Astrocyte (in vitro differentiated cells and primary cell): ENCODE results near the gene IER5. TPM values are rescaled to one million over a fixed set of nuclear protein-coding genes. Genes with fewer than 3 reads are reported as not detected.
"Not testable (repeated sequence)": the region's sequence is repeated elsewhere in the genome, so short reads cannot be mapped to it uniquely, and the experiment has no call there.

Experiments used
- DNase-seq: peaks from one replicate; pipeline ENCODE4 v3.0.0-alpha.2; 2010; ENCODE audit warnings: low read depth
- FAIRE-seq: peaks from 2 replicates; lab custom pipeline; 2011; peaks lifted over from hg19 to GRCh38; lab: Jason Lieb, UNC
- H2AFZ ChIP-seq: 2 replicates; pipeline ENCODE4 v1.6.0; 2012; ENCODE audit warnings: low read depth, low read length, inconsistent platforms
- H3K27ac ChIP-seq: 2 replicates; pipeline ENCODE4 v1.5.1; 2011; ENCODE audit warnings: low read depth, low read length, inconsistent platforms
- H3K27me3 ChIP-seq: 2 replicates; pipeline ENCODE4 v1.6.0; 2011; ENCODE audit warnings: low read length, inconsistent platforms; ENCODE audit not compliant: insufficient read depth
- H3K36me3 ChIP-seq: 2 replicates; pipeline ENCODE4 v1.5.1; 2011; ENCODE audit warnings: low read length, inconsistent platforms; ENCODE audit not compliant: insufficient read depth
- H3K4me1 ChIP-seq: 2 replicates; pipeline ENCODE4 v1.5.1; 2011; ENCODE audit warnings: low read length, inconsistent platforms; ENCODE audit not compliant: insufficient read depth
- H3K4me2 ChIP-seq: 2 replicates; pipeline ENCODE4 v1.6.0; 2012; ENCODE audit warnings: low read length, inconsistent platforms
- H3K4me3 ChIP-seq: 2 replicates; pipeline ENCODE4 v1.5.1; 2011; ENCODE audit warnings: low read depth, mild to moderate bottlenecking, low read length, inconsistent platforms; ENCODE audit not compliant: insufficient read depth
- H3K79me2 ChIP-seq: 2 replicates; pipeline ENCODE4 v1.6.0; 2012; ENCODE audit warnings: mild to moderate bottlenecking, low read length, inconsistent platforms; ENCODE audit not compliant: insufficient read depth
- H3K9ac ChIP-seq: 2 replicates; pipeline ENCODE4 v1.6.0; 2012; ENCODE audit warnings: mild to moderate bottlenecking, low read length, inconsistent platforms
- H3K9me3 ChIP-seq: 2 replicates; pipeline ENCODE4 v1.5.1; 2012; ENCODE audit warnings: low read depth, mild to moderate bottlenecking, low read length, inconsistent platforms; ENCODE audit not compliant: insufficient read depth
- H4K20me1 ChIP-seq: 2 replicates; pipeline ENCODE4 v1.6.0; 2012; ENCODE audit warnings: low read length, inconsistent platforms; ENCODE audit not compliant: insufficient read depth
- H3K27ac Mint-ChIP-seq: one replicate; pipeline ENCODE4 v1.8.0; 2021; ENCODE audit warnings: mild to moderate bottlenecking, mixed read lengths; ENCODE audit not compliant: unreplicated experiment
- H3K27me3 Mint-ChIP-seq: one replicate; pipeline ENCODE4 v1.8.0; 2021; ENCODE audit warnings: low read depth, mixed read lengths; ENCODE audit not compliant: unreplicated experiment
- H3K36me3 Mint-ChIP-seq: one replicate; pipeline ENCODE4 v1.8.0; 2021; ENCODE audit warnings: low read depth, mixed read lengths; ENCODE audit not compliant: unreplicated experiment
- H3K4me1 Mint-ChIP-seq: one replicate; pipeline ENCODE4 v1.8.0; 2021; ENCODE audit warnings: low read depth, mixed read lengths; ENCODE audit not compliant: unreplicated experiment
- H3K4me3 Mint-ChIP-seq: one replicate; pipeline ENCODE4 v1.8.0; 2021; ENCODE audit warnings: mild to moderate bottlenecking, moderate library complexity, mixed read lengths; ENCODE audit not compliant: unreplicated experiment
- H3K9me3 Mint-ChIP-seq: one replicate; pipeline ENCODE4 v1.8.0; 2021; ENCODE audit warnings: mild to moderate bottlenecking, mixed read lengths; ENCODE audit not compliant: unreplicated experiment
- CTCF ChIP-seq: IDR thresholded peaks from 2 replicates; pipeline ENCODE4 v1.5.1; 2011; ENCODE audit warnings: low read depth, mild to moderate bottlenecking, inconsistent platforms, low read length, moderate library complexity; ENCODE audit not compliant: insufficient read depth
- EZH2 ChIP-seq: IDR thresholded peaks from 2 replicates; pipeline ENCODE4 v1.6.1; 2012; ENCODE audit warnings: mild to moderate bottlenecking, low read length, inconsistent platforms; ENCODE audit not compliant: insufficient read depth
- total RNA-seq: library from RNA; stranded (reverse); gene quantifications from 2 replicates; pipeline ENCODE4 v1.2.1, GENCODE V29; 2021

IER5 gene
- total RNA-seq, 1 donor from 2014 or later: 28.3 TPM

DNA sequence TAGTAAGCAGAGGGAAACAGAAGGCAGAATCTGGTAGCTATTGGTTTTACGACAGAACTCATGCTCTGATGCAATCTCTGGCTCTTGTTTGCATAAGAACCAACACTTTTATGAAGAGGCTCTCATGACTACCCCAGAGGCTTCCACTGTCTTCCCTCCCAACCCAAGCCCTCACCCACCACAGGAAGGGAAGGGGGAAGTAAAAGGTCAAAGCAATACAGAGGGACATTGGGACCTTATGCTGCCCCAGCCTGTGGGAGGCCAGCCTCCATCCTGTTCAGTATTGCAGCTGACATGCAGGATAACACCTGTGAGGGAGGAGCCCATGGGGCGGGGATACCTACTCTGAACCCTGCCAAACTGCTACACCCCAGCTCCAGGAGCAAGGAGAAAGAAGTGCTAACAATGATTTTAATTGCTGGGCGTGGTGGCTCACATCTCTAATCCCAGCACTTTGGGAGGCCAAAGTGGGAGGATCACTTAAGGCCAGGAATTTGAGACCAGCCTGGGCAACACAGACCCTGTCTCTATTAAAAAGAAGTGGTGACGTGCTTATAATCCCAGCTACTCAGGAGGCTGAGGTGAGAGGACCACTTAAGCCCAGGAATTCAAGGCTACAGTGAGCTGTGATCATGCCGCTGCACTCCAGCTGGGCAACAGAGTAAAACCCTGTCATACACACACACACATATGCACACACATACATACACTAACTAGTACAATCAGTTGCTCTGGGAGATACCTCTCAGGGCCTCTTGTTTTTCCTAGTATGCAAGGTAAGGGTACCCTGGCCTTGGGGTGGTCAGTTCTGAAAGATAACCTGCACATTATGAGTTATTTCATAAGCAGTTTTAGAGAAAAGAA is 45.2 kb upstream of the IER5 start:
- Histone ChIP-seq H3K4me2 (no peak overlapping the region), H4K20me1 (no peaks in the 10 kb centered on the region)
- TF ChIP-seq EZH2: no peak
- TF ChIP-seq CTCF: no peak

GRCh38 chr1:181044449-181044966 is 44.0 kb upstream of the IER5 start:
- H3K27me3 Mint-ChIP-seq: peaks cover 2% of the 10 kb centered on the region

More for the DNA sequence above, 45.2 kb upstream of the IER5 start:
- no peak for FAIRE-seq
- Histone ChIP-seq H3K9ac (no peak overlapping the region), H2AFZ (no peak overlapping the region), H3K79me2 (no peaks in the 10 kb centered on the region), H3K36me3 (no peaks in the 10 kb centered on the region), H3K4me1 (no peaks in the 10 kb centered on the region), H3K27me3 (no peaks in the 10 kb centered on the region), H3K4me3 (no peak overlapping the region), H3K27ac (no peak overlapping the region), H3K9me3 (no peaks in the 10 kb centered on the region)
- Mint-ChIP-seq H3K4me1 (peaks cover 16% of the 10 kb centered on the region), H3K4me3 (no peak overlapping the region), H3K9me3 (no peaks in the 10 kb centered on the region), H3K27me3 (no peaks in the 10 kb centered on the region), H3K36me3 (no peaks in the 10 kb centered on the region), H3K27ac (no peak overlapping the region)
- DNase-seq: no peak

GRCh38 chr1:181045946-181046345 is 42.6 kb upstream of the IER5 start:
- H3K79me2 ChIP-seq, FAIRE-seq, H2AFZ ChIP-seq, H3K27me3 ChIP-seq, H4K20me1 ChIP-seq, H3K4me3 ChIP-seq, H3K27me3 Mint-ChIP-seq, H3K9me3 ChIP-seq, H3K9me3 Mint-ChIP-seq, H3K36me3 Mint-ChIP-seq, H3K36me3 ChIP-seq, H3K4me3 Mint-ChIP-seq, H3K4me1 ChIP-seq, H3K4me2 ChIP-seq, H3K9ac ChIP-seq, H3K27ac Mint-ChIP-seq, H3K27ac ChIP-seq, DNase-seq: not testable (repeated sequence)
- peaks cover 15% of the 10 kb centered on the region for H3K4me1 Mint-ChIP-seq

More at GRCh38 chr1:181044449-181044966, 44.0 kb upstream of the IER5 start:
- DNase-seq: no peak
- H3K36me3 Mint-ChIP-seq: no peaks in the 10 kb centered on the region
- H3K27ac ChIP-seq: no peak overlapping the region
- no peak overlapping the region for H3K9ac ChIP-seq
- TF ChIP-seq CTCF: no peak
- TF ChIP-seq EZH2: no peak
- H3K4me1 Mint-ChIP-seq: peaks cover 16% of the 10 kb centered on the region
- H3K27me3 ChIP-seq: no peaks in the 10 kb centered on the region
- no peak overlapping the region for H3K4me2 ChIP-seq
- no peak for FAIRE-seq
- peak overlapping the region; percentile 68 for H3K27ac Mint-ChIP-seq
- no peaks in the 10 kb centered on the region for H3K4me1 ChIP-seq
- peak overlapping the region; percentile 1 for H3K4me3 Mint-ChIP-seq
- H3K9me3 Mint-ChIP-seq: no peaks in the 10 kb centered on the region
- H3K36me3 ChIP-seq: no peaks in the 10 kb centered on the region
- no peak overlapping the region for H3K4me3 ChIP-seq
- no peaks in the 10 kb centered on the region for H3K79me2 ChIP-seq
- H2AFZ ChIP-seq: no peak overlapping the region
- no peaks in the 10 kb centered on the region for H4K20me1 ChIP-seq
- no peaks in the 10 kb centered on the region for H3K9me3 ChIP-seq
